HCT116 (cell line): ENCODE results near the gene CEMIP2. TPM values are rescaled to one million over a fixed set of nuclear protein-coding genes. Genes with fewer than 3 reads are reported as not detected.

Experiments
- ATAC-seq: fragments of 200-7000 bp; cut with Tn5 transposase; 2 replicates; pipeline ENCODE4 v1.9.1; 2020; ENCODE audit warnings: mild to moderate bottlenecking, moderate library complexity
- BruUV-seq: library from RNA; stranded (reverse); fragments of 400-500 nt; replicated peaks from 2 replicates; lab custom pipeline; 2021; lab: Mats Ljungman, UMichigan
- CTCF ChIA-PET: fragments of 300-600 bp; sonication (Branson Sonifier 250); formaldehyde crosslinking; loops from one replicate; lab custom pipeline; 2021; ENCODE audit warnings: antibody characterized with exemption; lab: Charles Lee
- POLR2A ChIA-PET: fragments of 300-600, 350-600 bp; sonication (Branson Sonifier 250); formaldehyde crosslinking; loops from one replicate; lab custom pipeline; 2021; ENCODE audit warnings: antibody characterized with exemption; lab: Charles Lee
- RAD21 ChIA-PET, 2 experiments: fragments of 300-600 bp; sonication (Branson Sonifier 250); formaldehyde crosslinking; loops; one replicate each; lab custom pipeline; 2023; ENCODE audit warnings: low total read pairs in 2 of 2; ENCODE audit not compliant: uncharacterized antibody in 2 of 2, unreplicated experiment in 2 of 2, low non-redundant PET in 1 of 2; lab: Charles Lee
- DNase-seq: peaks from one replicate; pipeline ENCODE4 v3.0.0-alpha.2; 2010; ENCODE audit warnings: low read depth, low spot score
- H2AFZ ChIP-seq: fragments of 200-600 bp; shearing (Covaris generic), sonication (generic); 2 replicates; pipeline ENCODE4 v1.6.1; 2017; ENCODE audit warnings: low read depth, mixed run types, mixed read lengths, antibody characterized with exemption, low read length; ENCODE audit not compliant: poor library complexity, severe bottlenecking
- H3K27ac ChIP-seq: 2 replicates; pipeline ENCODE4 v1.5.1; 2012; ENCODE audit warnings: low read depth, low read length
- H3K27me3 ChIP-seq: fragments of 200-600 bp; sonication (generic); 2 replicates; pipeline ENCODE4 v1.6.1; 2016; ENCODE audit warnings: mixed run types, low read length, mixed read lengths; ENCODE audit not compliant: insufficient read depth
- H3K36me3 ChIP-seq, 2 experiments: fragments of 200-500 bp in 1 of 2; fragments of 200-600 bp in 1 of 2; sonication (Bioruptor generic) in 1 of 2; sonication (generic) in 1 of 2; 2 replicates each; pipeline versions ENCODE4 v1.5.1 to v1.6.1; 2014 to 2016; ENCODE audit warnings: low read length in 2 of 2, inconsistent platforms in 1 of 2, mixed read lengths in 1 of 2, mixed run types in 1 of 2; ENCODE audit not compliant: insufficient read depth in 2 of 2, control insufficient read depth in 1 of 2
- H3K4me1 ChIP-seq, 2 experiments: fragments of 200-600 bp in 1 of 2; sonication (generic) in 1 of 2; 2 replicates each; pipeline versions ENCODE4 v1.5.1 to v1.6.1; 2012 to 2017; ENCODE audit warnings: low read length in 2 of 2, inconsistent platforms in 1 of 2, mild to moderate bottlenecking in 1 of 2, mixed read lengths in 1 of 2, mixed run types in 1 of 2, moderate library complexity in 1 of 2; ENCODE audit not compliant: insufficient read depth in 2 of 2, control insufficient read depth in 1 of 2
- H3K4me2 ChIP-seq: fragments of 200-600 bp; sonication (generic); 2 replicates; pipeline ENCODE4 v1.6.1; 2017; ENCODE audit warnings: mixed run types, low read length, mixed read lengths
- H3K4me3 ChIP-seq, 2 experiments: fragments of 200-600 bp in 1 of 2; sonication (generic) in 1 of 2; replicated peaks in 1 of 2; 2 replicates each; pipeline ENCODE4 v1.5.1; 2011 to 2016; ENCODE audit warnings: low read length in 2 of 2, control low read depth in 1 of 2, low read depth in 1 of 2, mild to moderate bottlenecking in 1 of 2, mixed read lengths in 1 of 2, mixed run types in 1 of 2
- H3K79me2 ChIP-seq: fragments of 200-600 bp; sonication (generic); 2 replicates; pipeline ENCODE4 v1.6.1; 2017; ENCODE audit warnings: mild to moderate bottlenecking, mixed run types, low read length, moderate library complexity, mixed read lengths; ENCODE audit not compliant: insufficient read depth
- H3K9ac ChIP-seq: fragments of 200-600 bp; sonication (generic); 2 replicates; pipeline ENCODE4 v1.6.1; 2016; ENCODE audit warnings: low read length, mixed read lengths
- H3K9me2 ChIP-seq: fragments of 200-600 bp; sonication (generic), shearing (Covaris generic); 2 replicates; pipeline ENCODE4 v1.6.1; 2017; ENCODE audit warnings: mixed run types, mild to moderate bottlenecking, moderate library complexity; ENCODE audit not compliant: insufficient read depth
- H3K9me3 ChIP-seq, 2 experiments: fragments of 200-500 bp in 1 of 2; fragments of 200-600 bp in 1 of 2; sonication (Bioruptor generic) in 1 of 2; sonication (generic) in 1 of 2; 2 replicates each; pipeline ENCODE4 v1.6.1; 2014 to 2017; ENCODE audit warnings: low read length in 2 of 2, mixed read lengths in 2 of 2, inconsistent platforms in 1 of 2, low read depth in 1 of 2, mild to moderate bottlenecking in 1 of 2, mixed run types in 1 of 2, moderate library complexity in 1 of 2; ENCODE audit not compliant: control insufficient read depth in 1 of 2, insufficient read depth in 1 of 2
- H4K20me1 ChIP-seq: fragments of 200-600 bp; sonication (generic), shearing (Covaris generic); 2 replicates; pipeline ENCODE4 v1.6.1; 2017; ENCODE audit warnings: mixed run types, mild to moderate bottlenecking, moderate library complexity; ENCODE audit not compliant: insufficient read depth
- ELF1 ChIP-seq: IDR thresholded peaks from 2 replicates; pipeline ENCODE4 v1.6.1; 2012; ENCODE audit warnings: low read depth, borderline replicate concordance
- EZH2 ChIP-seq: fragments of 200-600 bp; sonication (generic); IDR thresholded peaks from 2 replicates; pipeline ENCODE4 v1.6.1; 2017; ENCODE audit warnings: antibody characterized with exemption, mixed run types
- EZH2phosphoT487 ChIP-seq: fragments of 200-600 bp; IDR thresholded peaks from 2 replicates; pipeline ENCODE4 v1.6.1; 2018; ENCODE audit warnings: antibody characterized with exemption, borderline replicate concordance
- FOSL1 ChIP-seq: IDR thresholded peaks from 2 replicates; pipeline ENCODE4 v1.6.1; 2012; ENCODE audit warnings: low read depth
- JUND ChIP-seq: IDR thresholded peaks from 2 replicates; pipeline ENCODE4 v1.6.1; 2012
- POLR2A ChIP-seq: IDR thresholded peaks from 2 replicates; pipeline ENCODE4 v1.7.0; 2011; ENCODE audit warnings: borderline replicate concordance; ENCODE audit not compliant: insufficient read depth, insufficient read length; ENCODE audit errors: extremely low read depth
- RAD21 ChIP-seq: IDR thresholded peaks from 2 replicates; pipeline ENCODE4 v1.6.1; 2012; ENCODE audit warnings: low read depth, mild to moderate bottlenecking
- SRF ChIP-seq: IDR thresholded peaks from 2 replicates; pipeline ENCODE4 v1.6.1; 2012; ENCODE audit warnings: low read depth
- TCF7L2 ChIP-seq: IDR thresholded peaks from 2 replicates; pipeline ENCODE4 v1.7.0; 2011; ENCODE audit warnings: borderline replicate concordance, inconsistent platforms; ENCODE audit not compliant: insufficient read depth, insufficient read length; ENCODE audit errors: extremely low read depth
- YY1 ChIP-seq: IDR thresholded peaks from 2 replicates; pipeline ENCODE4 v1.6.1; 2011; ENCODE audit warnings: low read length, low read depth, moderate library complexity, mild to moderate bottlenecking; ENCODE audit not compliant: insufficient replicate concordance; ENCODE audit errors: extremely low read depth
- ZNF274 ChIP-seq: fragments of 200-500 bp; sonication (Bioruptor generic); IDR thresholded peaks from 2 replicates; pipeline ENCODE4 v1.6.1; 2014; ENCODE audit warnings: mild to moderate bottlenecking, low read depth, low read length, inconsistent platforms
- intact Hi-C: fragments of 100-400 bp; cut with micrococcal nuclease; formaldehyde crosslinking; loops from 2 replicates; pipeline ENCODE4 v1.10.0; 2022
- total RNA-seq: library from RNA; stranded (reverse); gene quantifications from one replicate; pipeline ENCODE4 v1.2.1, GENCODE V29; 2021; ENCODE audit not compliant: unreplicated experiment
- TF ChIP-seq, protein P1 (sequence below): IDR thresholded peaks from 2 replicates; pipeline ENCODE4 v1.6.1; 2012
- TF ChIP-seq, protein P2 (sequence below): IDR thresholded peaks from 2 replicates; pipeline ENCODE4 v1.6.1; 2012
- TF ChIP-seq, protein P3 (sequence below): IDR thresholded peaks from 2 replicates; pipeline ENCODE4 v1.6.1; 2011; ENCODE audit warnings: mild to moderate bottlenecking, low read length, moderate library complexity; ENCODE audit not compliant: insufficient replicate concordance; ENCODE audit errors: extremely low read depth

CEMIP2 gene
- total RNA-seq, 1 experiment from 2014 or later: 14.3 TPM

DNA sequence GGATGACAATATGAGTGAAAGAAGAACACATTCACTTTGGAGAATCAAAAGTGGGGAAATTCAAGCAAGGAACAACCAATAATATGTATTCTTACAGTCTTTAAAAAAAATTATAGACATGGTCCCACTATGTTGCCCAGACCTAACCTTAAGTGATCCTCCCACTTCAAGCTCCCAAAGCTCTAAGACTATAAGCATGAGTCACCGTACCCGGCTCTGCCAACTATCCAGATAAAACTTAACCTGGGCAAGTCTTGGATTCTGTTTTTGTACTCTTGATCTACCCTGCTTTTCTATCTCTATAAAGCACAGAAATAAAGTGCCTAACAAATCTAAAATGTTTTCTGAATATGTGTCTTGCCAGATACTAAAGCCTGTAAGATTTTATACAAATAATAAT is 30.9 kb downstream of the CEMIP2 start:
- no peak for DNase-seq
- Histone ChIP-seq H3K27me3 (no peaks in the 10 kb centered on the region), H3K36me3 (0 out of 4 replicates have a peak, but pooled peaks cover 0 to 3% of the 10 kb centered on the region in 2 experiments), H3K9me3 (no peaks in the 10 kb centered on the region), H3K79me2 (no peaks in the 10 kb centered on the region), H3K27ac (no peak overlapping the region), H3K9me2 (no peaks in the 10 kb centered on the region), H3K4me1 (peaks cover 2 to 7% of the 10 kb centered on the region in 2 experiments), H4K20me1 (no peaks in the 10 kb centered on the region), H3K9ac (no peak overlapping the region), H3K4me3 (no peak overlapping the region), H2AFZ (no peak overlapping the region), H3K4me2 (peak overlapping the region; percentile 23; the same call in 1 of the 2 replicates)
- no TSS peak for BruUV-seq
- peak; percentile 29; the same call in 1 of the 2 replicates for TF ChIP-seq JUND
- TF ChIP-seq FOSL1: 0 out of 2 replicates have a peak, but pooled peaks have one; percentile 13
- TF ChIP-seq YY1: no peak
- ChIA-PET POLR2A (no interaction called here), CTCF (no interaction called here), RAD21 (no interaction called here)
- intact Hi-C loops: no loop called here
- ATAC-seq: no peak

DNA sequence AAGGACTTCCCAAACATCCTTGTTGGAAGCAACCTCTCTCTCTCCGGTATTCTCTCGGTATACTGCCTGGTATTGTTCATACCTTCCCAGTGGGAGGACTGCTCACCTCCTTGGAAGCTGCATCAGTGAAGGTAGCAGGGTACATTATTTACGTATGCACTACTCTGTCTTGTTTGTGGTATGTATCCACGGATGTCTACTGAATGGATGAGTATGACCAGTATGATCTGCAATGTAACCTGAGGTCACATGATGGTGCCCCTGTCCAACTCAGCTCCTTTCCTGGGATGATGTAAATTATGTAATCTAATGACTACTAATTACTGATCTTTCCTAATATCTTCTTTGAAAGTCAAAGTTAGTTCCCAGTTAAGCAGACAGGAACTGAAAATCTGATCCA is 32.1 kb downstream of the CEMIP2 start:
- peaks cover 0 to 3% of the 10 kb centered on the region in 2 experiments; a peak in 1 of 4 replicates for H3K36me3 ChIP-seq
- H3K4me3 ChIP-seq: no peak overlapping the region
- H3K27ac ChIP-seq: no peak overlapping the region
- no peaks in the 10 kb centered on the region for H3K9me3 ChIP-seq
- no peak overlapping the region for H3K4me2 ChIP-seq
- RAD21 ChIA-PET: no interaction called here
- POLR2A ChIA-PET: no interaction called here
- H3K9me2 ChIP-seq: no peaks in the 10 kb centered on the region
- DNase-seq: no peak
- no peaks in the 10 kb centered on the region for H4K20me1 ChIP-seq
- CTCF ChIA-PET: no interaction called here
- no peak overlapping the region for H2AFZ ChIP-seq
- no peak for ATAC-seq
- intact Hi-C loops: no loop called here
- no peaks in the 10 kb centered on the region for H3K79me2 ChIP-seq
- peaks cover 2 to 7% of the 10 kb centered on the region in 2 experiments for H3K4me1 ChIP-seq
- H3K27me3 ChIP-seq: no peaks in the 10 kb centered on the region
- no peak overlapping the region for H3K9ac ChIP-seq
- no TSS peak for BruUV-seq
- TF ChIP-seq, protein P1, sequence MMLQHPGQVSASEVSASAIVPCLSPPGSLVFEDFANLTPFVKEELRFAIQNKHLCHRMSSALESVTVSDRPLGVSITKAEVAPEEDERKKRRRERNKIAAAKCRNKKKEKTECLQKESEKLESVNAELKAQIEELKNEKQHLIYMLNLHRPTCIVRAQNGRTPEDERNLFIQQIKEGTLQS: no peak
- TF ChIP-seq YY1 (no peak), ZNF274 (no peak), FOSL1 (no peak), RAD21 (no peak), EZH2 (no peak), TCF7L2 (no peak), JUND (no peak), EZH2phosphoT487 (no peak), POLR2A (no peak), ELF1 (no peak), SRF (no peak)
- TF ChIP-seq, protein P2, sequence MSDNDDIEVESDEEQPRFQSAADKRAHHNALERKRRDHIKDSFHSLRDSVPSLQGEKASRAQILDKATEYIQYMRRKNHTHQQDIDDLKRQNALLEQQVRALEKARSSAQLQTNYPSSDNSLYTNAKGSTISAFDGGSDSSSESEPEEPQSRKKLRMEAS: no peak
- TF ChIP-seq, protein P3, sequence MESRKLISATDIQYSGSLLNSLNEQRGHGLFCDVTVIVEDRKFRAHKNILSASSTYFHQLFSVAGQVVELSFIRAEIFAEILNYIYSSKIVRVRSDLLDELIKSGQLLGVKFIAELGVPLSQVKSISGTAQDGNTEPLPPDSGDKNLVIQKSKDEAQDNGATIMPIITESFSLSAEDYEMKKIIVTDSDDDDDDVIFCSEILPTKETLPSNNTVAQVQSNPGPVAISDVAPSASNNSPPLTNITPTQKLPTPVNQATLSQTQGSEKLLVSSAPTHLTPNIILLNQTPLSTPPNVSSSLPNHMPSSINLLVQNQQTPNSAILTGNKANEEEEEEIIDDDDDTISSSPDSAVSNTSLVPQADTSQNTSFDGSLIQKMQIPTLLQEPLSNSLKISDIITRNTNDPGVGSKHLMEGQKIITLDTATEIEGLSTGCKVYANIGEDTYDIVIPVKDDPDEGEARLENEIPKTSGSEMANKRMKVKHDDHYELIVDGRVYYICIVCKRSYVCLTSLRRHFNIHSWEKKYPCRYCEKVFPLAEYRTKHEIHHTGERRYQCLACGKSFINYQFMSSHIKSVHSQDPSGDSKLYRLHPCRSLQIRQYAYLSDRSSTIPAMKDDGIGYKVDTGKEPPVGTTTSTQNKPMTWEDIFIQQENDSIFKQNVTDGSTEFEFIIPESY: no peak
